NCI-H2227 treated with DMSO at 0.1 percent for 48 hours (cell line): ENCODE data around the gene AUP1.
A peak's percentile ranks its signal among the peaks of the same experiment; 100 is the strongest.
"Not testable (repeated sequence)": the region's sequence is repeated elsewhere in the genome, so short reads cannot be mapped to it uniquely, and the experiment has no call there.

ENCODE experiments used
- DNase-seq: peaks from one replicate; lab custom pipeline; 2025; lab: John Stamatoyannopoulos, UW

The AUP1 gene, protein sequence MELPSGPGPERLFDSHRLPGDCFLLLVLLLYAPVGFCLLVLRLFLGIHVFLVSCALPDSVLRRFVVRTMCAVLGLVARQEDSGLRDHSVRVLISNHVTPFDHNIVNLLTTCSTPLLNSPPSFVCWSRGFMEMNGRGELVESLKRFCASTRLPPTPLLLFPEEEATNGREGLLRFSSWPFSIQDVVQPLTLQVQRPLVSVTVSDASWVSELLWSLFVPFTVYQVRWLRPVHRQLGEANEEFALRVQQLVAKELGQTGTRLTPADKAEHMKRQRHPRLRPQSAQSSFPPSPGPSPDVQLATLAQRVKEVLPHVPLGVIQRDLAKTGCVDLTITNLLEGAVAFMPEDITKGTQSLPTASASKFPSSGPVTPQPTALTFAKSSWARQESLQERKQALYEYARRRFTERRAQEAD

DNA sequence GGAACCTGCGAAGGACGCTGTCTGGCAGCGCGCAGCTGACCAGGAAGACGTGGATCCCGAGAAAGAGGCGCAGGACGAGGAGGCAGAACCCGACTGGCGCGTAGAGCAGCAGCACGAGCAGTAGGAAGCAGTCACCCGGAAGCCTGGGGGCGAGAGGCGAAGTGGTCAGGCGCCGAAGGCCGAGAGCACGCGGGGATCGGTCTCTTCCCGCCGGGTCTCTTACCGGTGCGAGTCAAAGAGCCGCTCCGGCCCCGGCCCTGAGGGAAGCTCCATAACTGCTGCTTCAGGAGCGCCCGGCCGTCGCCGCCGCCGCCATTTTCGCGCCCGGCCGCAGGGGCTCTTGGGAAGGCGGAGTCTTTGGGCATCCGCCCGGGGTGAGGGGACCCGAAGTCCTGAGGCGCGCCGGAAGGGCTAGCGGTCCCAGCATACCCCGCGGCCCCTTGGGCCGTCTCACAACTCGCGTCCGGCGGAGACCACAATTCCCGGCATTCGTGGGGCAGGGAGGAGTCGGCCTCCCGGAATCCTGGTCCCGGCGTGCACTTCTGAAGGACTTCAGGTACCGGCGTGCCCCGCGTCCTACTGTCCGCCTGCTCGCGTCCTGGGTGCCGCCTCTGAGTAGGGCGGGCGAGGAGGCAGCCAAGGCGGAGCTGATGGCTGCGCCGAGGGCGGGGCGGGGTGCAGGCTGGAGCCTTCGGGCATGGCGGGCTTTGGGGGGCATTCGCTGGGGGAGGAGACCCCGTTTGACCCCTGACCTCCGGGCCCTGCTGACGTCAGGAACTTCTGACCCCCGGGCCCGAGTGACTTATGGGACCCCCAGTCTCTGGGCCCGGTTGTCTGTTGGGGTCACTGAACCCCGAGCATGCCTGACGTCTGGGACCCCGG, at the start of gene AUP1, which contains the start of gene HTRA2:
TSS of gene AUP1 (minus strand) at position 350 of the 882 bp plus-strand sequence. CDS start at position 273, 77 bp downstream.
TSS of gene HTRA2 (plus strand) at position 577 of the 882 bp plus-strand sequence. CDS start at position 651, 74 bp downstream.
- DNase-seq: peak; percentile 97

DNA sequence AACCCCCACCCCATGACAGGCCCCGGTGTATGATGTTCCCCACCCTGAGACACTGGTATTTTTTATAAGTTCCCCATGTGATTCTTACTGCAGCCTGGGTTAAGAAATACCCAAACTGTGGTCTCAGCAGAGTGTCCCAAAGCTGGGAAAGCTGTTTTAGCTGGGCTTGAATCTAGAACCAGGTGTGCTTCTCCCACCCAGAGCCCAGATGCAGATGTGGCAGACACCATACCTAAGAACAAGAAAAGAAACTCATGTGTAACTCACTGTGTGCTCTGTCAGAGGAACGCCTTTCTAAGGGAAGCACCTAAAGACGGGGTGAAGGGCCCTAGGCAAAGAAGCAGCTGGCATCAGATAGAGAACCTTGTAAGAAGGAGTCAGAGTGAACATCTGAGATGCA, 48.9 kb upstream of the AUP1 start:
- no peak for DNase-seq

DNA sequence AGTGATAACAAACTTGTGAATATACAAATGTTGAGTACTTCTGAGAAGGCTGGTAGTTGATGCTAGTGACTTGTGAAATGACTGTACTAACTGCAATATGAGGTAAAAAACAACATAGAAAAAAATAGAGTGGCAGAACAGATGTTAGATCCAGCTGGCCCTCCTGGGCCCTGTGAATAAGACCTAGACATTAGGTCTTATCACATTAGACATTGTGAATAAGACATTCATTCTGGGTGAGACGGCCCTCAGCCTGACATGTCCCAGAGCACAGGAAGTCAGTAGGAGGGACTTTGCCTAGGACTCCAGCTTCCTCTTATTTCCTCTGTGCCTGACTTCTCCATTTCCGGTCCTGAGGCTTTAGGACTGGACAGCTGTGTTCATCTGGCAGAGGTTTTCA, 47.9 kb upstream of the AUP1 start:
- DNase-seq: no peak

DNA sequence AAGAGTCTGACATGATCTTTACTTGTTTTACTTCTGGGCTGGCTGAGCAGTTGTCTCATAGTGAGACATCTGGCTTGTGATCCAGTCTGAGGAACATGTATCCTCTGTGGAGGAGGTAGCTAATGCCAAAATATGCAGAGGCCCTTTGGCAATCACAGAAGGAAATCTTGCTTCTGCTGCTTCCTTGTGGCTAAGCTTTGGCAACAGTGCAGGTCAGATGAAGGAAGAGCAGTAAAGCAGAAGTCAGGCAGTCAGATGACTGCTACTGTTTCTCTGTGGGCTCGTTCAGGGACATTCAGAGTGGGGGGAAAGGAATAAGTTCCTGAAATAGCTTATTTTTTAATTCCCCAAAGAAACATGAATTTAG, 47.3 kb upstream of the AUP1 start:
- DNase-seq: no peak

DNA sequence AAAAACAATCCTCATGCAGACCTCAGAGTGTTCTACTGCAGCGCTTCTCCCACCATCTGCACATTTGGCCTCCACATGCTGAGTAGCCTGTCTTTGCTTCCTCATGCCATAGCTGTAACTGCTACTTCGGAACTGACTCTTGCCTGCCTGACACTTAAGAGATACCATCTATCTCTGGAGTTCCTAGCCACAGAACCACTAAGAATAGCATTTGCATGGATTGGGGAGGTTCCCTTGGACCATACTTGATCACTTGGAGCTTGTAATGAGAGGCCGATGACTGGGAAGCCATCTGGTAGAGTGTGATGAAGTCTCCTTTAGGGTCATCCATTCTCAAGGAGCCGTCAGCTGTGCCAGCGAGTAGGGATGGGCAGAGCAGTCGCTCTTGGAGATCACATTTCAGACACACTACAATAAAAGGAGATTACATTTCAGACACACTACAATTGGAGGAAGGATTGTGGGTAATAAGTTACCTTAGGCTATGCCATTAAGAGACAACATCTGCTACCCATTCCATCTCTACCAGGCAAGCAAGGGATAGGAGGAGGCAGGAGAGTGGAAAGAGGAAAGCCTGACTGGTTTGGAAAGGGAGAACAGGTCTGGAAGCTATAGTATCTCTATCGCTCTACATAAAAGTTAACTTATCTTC, 46.8 kb upstream of the AUP1 start:
- DNase-seq: no peak

DNA sequence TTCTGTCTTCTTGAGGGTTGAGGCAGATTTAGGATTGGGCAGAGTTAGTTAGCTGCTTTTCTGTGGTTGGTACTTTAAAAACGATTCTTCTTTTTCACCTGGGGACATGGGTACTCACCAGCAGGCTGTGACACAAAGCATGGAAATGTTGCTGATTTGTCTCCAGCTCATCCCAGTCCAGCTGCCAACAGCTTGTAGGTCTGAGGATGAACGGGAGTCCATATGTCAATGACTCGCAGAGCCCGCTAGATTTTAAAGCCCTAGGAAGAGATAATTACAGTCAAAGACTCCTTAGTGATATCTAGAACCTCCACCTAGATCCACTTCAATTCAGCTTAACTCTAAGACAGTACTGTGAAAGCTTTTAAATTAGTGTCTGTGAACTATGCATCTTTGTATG, 45.8 kb upstream of the AUP1 start:
- no peak for DNase-seq

DNA sequence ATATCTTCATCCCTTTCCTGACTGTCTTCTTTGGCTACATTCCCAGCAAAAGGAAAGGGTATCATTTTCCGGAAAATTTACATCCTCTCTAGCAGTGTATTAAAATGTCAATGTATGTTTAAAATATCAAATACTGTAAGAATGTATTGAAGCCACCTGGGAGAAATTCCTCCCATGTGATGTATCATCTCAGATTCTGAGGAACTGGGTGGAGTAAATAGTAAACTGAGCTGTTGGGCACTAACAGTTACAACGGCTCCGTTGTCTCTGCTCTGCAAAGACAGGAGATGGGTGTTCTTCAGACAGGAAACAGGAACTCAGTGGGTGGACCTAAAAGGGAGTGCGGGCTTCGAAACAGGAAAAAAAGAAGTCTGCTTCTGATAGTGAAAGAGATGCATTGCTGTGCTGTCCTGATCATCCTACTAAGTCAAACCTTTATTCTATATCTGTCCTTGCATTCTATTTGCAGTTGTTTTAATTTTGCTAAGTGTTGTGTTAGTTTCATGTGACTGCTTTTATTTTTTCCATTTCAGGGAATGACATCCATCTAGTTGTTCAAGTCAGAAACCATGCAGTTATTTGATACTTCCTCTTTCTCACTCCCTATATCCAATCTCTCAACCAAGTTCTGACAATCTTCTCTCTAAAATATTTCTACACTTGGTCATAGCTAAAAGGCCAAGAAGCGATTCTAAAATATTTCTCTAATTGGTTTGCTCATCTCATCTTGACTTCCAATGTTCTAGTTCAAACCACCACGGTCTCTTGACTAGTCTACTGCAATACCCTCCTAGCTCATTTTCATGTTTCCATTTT, 44.4 kb upstream of the AUP1 start:
- DNase-seq: no peak

DNA sequence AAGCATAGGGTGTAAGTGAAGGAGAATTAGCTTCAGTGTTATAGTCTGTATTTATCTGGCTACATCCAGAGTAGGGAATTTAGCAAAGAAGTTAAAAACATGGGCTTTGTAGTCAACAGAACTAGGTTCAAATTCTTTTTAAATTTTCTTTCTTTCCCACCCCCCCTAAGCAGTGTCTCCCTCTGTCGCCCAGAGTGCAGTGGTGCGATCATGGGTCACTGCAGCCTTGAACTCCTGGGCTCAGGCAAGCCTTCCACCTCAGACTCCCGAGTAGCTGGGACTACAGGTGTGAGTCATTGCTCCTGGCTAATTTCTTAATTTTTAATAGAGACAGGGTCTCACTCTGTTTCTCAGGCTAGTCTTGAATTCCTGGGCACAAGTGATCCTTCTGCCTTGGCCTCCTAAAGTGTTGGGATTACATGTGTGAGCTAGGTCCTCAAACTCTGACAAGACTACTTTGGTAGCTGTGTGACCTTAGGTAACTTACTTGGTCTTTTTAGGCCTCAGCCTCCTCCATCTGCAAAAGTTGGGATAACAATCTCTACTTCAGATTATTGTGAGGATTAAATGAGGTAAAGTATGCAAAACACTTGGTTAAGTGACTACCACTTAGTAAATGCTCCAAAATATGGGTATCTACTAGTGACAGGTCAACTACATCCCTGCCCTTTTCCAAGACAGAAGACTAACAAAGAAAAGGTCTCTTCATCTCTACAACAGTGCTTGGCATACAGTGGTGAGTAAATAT, 42.8 kb upstream of the AUP1 start:
- no peak for DNase-seq

DNA sequence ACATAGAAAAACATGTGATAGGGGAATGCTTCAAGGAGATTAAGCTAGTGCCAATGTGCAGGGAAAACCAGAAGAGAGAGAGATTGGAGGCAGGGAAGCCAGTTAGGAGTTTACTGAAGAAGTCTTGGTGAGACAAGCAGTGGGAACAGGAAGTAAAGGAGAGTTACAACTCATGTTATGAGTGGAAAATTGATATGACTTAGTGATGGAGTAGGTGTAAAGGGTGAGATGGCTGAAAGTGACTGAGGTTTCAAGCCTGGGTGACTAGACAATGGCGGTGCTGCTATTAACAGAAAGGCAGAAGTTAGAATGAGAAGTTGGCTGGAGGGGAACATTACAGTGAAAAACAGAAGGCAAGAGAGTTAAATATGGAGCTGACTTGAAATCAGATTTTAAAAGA, 41.6 kb upstream of the AUP1 start:
- no peak for DNase-seq

DNA sequence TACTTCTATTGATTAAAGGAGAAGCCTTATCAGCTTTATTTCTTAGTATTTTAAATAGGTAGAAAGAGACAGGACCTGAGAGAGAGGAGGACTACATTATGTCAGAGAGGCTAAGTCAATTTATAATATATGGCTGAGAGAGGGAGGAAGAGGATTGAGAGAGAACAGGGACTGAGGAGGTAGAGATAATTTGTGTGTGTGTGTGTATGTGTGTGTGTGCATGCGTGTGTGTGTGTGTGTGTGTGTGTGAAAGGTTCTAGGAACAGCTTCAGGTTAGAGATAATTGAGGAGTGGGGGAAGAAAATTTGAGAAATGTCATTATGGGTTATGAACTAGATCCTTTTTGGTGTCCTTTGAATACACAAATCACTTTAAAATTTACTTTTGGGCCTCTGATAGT, 40.2 kb upstream of the AUP1 start:
- no peak for DNase-seq

DNA sequence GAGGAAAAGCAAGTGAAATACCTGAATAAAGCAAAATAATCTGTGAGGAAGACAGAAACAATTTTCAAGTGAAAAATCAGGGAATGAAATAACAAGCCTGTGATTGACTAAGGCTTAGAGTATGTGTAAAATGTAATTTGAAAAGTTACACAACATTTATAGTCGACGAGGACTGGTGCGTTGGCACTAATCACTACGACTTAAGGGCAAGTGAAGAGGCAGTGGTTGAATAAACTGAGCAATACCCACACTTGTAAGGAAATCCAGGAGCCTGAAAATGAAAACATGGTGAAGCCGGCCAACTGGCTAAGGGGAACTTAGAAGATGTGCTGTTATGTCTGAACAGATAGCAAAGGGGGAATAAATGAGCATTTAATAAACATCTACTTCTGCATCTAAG, 38.4 kb upstream of the AUP1 start:
- no peak for DNase-seq

DNA sequence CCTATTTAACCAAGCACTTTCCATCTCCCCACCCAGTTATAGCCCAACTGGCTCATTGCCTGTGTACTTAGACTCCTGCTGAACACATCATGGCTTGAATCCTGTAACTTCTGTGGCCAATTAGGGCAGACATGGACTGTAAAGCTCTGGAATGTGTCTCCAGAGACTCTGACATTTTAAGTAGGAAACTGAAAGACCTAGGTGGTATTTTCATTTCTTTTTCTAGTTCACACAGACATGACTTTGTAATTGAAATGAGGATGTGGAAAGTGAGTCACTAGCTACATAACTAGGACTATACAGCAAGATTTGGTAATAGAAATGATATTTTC, 37.2 kb upstream of the AUP1 start:
- DNase-seq: no peak

DNA sequence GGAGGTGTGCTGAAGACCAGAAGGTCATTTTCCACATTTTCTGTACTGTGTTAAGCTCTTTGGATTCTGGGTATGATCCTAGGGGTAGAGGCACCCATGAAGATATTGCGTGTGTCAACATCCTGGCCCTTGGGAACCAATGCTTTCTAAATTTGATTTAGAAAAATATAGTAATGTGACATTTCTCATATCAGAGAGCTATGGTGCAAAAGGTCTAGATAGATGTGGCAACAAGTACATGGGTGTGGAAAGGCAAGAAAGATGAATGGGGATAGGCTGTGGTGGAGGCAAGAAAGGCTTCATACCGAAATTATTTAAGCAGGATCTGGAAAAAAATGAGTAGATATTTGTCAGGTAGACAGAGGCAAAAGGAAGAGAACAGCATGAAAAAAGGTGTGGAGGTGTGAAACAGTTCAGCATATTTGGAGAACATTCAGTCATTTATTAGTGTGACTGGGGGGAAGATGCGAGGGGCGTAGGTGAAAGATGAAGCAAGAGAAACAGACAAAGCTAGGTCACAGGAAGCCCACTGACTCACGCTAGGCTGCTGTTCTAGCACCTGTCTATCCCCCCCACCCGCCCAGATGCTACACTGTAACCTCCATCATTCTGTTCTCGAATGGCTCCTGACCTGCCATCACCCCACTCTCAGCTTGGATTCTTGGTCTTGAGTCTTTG, 36.7 kb upstream of the AUP1 start:
- no peak for DNase-seq

DNA sequence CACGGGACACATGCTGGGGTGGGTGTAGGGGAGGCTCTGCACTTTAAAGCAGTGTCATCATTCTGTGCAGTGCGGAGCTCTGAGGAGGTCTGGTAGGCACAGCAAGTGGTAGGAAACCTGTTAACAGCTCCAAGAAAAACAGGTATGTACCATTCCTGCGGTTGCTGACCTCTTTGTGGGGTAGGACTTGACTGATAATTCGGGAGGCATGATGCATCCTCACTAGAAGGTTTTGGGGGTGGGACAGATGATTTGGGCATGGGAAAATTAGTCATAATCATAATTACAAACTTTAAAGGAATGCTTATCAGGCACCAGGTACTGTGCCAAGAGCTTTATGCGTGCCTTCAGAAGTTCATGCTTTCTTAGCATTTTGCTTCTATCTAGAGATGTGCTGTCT, 34.7 kb upstream of the AUP1 start:
- no peak for DNase-seq

DNA sequence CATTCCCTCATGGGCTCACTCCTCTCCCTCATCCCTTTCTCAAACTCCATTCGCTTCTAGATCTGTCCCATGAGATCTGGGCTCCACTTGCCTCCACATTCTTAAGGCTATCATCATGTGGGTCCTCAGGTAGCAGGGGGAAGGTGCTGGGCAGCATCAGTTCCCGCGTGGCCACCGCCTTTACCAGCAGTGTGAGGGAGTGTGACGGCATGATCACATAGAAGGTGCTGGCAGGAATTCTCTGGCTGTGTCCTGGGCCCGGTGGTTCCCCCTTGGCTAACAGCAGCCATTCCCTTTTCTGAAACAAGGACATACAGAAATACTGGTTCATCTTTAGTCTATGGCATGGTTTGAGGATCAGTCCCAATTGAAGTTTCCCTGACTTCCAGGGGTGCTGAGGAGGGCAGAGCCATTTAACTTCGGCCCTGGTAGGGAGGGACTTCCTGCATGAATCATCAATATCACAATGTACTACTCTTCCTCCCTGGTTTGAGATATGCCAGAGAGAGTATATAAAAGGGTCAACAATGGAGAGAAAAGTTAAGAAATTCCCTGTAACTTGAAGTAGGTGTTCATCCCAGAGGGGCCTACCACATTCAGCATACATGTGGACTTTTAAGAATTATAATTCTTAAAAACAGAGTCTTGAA, 32.7 kb upstream of the AUP1 start:
- DNase-seq: no peak

DNA sequence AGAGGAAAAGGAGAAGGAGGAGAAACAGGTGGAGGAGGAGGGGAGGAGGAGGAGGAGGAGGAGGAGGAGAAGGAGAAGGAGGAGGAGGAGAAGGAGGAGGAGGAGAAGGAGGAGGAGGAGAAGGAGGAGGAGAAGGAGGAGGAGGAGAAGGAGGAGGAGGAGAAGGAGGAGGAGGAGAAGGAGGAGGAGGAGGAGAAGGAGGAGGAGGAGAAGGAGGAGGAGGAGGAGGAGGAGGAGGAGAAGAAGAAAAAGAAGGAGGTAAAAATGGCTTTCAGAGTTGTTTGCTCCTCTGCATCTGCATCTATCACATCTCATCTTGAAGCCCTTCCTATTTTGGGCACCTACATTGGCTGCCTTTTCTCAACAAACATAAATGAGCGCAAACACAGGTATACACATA, 31.5 kb upstream of the AUP1 start:
- not testable (repeated sequence) for DNase-seq

DNA sequence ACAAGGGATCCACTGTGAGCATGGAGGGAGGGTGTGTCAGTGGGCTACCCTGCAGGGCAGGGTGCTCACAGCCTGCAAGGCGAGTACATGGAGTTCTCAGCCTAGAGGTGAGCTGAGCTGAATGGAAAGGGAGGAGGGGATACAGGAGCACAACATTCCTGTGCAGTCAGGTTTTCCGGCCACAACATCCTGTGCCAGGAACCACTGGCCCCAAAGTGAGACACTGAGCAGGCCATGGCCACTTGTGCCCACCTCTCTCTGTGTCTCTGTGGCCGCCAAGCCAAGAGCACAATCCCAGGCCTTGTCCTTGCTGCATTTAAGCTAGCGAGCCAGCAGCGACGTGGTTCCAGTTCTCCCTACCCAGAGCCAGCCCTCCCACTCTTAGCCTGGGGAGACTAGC, 31.1 kb upstream of the AUP1 start:
- no peak for DNase-seq

DNA sequence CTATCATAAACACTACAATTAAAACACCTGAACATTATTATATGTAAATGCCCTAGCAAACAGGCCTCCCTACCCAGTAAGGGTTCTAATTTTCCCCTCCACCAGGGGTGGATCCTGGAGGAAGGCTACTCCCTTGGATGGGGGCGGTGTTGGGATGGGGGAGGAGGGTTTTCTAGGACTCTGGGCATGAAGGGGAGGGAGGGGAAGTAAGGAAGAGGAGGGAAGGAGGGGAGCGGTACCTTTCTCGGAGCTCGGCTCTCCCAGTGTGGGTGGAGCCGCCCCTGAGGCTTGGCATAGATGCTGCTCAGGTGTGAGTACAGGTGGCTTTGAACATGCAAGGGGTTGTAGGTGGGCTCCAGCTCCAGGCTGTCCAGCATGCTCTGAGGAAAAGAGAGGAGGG, 30.4 kb upstream of the AUP1 start:
- DNase-seq: no peak

DNA sequence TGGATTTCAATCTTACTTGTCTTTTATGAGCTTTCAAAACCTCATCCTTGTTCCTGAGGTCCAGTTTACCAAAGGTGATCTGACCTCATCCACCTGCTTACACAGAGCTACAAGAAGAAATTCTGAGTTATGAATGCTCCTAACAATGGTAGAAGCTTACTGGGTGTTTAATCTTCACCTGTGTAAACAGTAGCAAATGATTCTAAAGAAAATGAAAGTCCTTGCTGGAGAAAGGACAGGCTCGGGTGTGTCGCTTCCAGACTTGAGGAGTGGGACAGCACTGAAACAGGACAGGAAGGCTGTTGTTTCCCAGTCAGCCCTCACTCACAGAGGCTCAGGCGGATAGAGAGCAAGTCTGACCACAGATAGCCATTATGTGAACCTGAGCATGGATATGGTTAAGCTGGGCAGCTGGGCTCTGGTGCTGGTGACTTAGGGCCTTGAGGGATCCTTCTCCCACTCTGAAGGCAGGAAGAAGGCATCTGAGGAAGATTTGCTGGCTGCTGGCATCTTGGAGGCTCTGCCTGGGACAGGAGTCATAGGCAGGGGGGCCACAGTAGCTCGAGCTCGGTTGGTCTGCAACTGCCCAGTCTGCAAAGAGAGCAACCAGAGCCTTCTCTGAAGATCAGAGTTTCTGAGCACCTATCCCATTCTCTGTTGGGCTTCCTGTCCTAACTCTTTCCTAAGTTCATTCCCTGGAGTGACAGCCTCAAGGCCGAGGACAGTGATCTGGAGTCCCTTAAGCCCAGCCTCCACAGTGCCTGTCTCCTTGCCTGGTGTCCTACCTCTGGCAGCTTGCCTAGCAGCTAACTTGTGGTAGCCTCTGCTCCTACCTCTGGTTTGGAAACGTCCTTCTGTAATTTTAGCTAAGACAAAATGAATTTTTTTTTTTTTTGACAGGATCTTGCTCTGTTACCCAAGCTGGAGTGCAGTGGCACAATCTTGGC, 29.1 kb upstream of the AUP1 start:
- no peak for DNase-seq
